Right renal pelvis (tissue), 4 donors: Measurements from ENCODE around the gene LETM1. TPM values are rescaled to one million over a fixed set of nuclear protein-coding genes. Genes with fewer than 3 reads are reported as not detected.

Experiments
- DNase-seq, 4 donors: peaks; one replicate each; pipeline ENCODE4 v3.0.0-alpha.2; 2013; ENCODE audit warnings: low read depth in 4 of 4, low spot score in 3 of 4, missing footprints in 1 of 4
- polyA plus RNA-seq, 4 donors: library from polyadenylated mRNA; unstranded; fragments of 120-200 nt; gene quantifications; one replicate each; pipeline ENCODE4 v1.2.1, GENCODE V29; 2013; ENCODE audit not compliant: insufficient read length in 4 of 4

Gene LETM1
- polyA plus RNA-seq, 4 donors, result 18.1 to 25.2 (median 19.9) TPM

DNA sequence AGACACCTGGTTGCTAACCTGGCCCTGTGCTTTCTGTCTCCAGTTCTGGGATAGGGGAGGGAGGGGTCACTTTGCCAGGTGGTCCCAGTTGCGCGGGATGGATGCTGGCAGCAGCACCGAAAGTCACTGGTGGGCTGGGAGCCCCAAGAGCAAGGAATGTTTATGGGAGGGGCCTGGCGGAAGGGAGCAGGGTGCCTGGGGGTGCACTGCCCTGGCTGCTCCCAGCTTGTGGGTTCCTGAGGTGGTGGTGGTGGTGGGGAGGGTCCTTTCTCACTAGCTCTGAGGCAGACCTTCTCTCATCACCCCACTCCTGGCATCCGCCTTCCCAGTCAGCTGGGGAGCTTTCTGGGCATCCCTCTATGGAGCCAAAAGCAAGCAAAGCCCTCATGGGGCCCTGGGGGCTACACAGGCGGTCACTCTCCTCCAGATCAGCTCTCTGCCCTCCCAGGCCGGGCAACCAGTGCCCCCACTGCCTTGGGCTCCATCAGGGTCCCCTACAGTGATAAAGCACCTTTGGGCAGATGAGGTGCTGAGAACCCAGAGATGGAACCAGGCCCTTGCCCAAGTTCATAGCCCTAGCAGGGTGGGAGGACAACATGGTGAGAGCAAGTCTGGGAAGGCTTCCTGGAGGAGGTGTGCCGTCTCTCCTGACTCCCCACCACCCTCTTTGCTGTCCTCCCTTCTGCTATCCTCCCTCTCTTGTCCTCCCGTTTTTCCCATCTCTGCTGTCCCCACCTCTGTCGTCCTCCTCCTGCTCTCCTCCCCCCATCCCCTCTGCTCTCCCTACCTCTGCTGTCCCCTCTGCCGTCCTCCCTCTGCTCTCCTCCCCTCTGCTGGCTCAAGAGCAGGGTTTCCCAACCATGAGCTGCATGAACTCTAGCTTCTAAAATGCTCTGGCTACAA is 46.9 kb downstream of the LETM1 start:
- no peak for DNase-seq

DNA sequence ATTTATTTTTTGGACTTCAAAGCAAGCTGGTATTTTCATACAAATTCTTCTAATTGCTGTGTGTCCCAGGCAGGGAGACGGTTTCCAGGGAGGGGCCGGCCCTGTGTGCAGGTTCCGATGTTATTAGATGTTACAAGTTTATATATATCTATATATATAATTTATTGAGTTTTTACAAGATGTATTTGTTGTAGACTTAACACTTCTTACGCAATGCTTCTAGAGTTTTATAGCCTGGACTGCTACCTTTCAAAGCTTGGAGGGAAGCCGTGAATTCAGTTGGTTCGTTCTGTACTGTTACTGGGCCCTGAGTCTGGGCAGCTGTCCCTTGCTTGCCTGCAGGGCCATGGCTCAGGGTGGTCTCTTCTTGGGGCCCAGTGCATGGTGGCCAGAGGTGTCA is 47.6 kb downstream of the LETM1 start:
- DNase-seq, result no peak

DNA sequence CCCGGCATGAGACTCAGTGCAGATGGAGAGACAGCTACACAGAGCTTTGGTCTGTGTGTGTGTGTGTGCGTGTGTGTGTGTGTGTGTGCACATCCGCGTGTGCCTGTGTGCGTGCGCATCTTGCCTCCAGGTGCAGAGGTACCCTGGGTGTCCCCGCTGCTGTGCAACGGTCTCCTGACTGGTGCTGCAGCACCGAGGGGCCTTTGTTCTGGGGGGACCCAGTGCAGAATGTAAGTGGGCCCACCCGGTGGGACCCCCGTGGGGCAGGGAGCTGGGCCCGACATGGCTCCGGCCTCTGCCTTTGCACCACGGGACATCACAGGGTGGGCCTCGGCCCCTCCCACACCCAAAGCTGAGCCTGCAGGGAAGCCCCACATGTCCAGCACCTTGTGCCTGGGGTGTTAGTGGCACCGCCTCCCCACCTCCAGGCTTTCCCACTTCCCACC is 48.6 kb downstream of the LETM1 start:
- DNase-seq, result no peak

DNA sequence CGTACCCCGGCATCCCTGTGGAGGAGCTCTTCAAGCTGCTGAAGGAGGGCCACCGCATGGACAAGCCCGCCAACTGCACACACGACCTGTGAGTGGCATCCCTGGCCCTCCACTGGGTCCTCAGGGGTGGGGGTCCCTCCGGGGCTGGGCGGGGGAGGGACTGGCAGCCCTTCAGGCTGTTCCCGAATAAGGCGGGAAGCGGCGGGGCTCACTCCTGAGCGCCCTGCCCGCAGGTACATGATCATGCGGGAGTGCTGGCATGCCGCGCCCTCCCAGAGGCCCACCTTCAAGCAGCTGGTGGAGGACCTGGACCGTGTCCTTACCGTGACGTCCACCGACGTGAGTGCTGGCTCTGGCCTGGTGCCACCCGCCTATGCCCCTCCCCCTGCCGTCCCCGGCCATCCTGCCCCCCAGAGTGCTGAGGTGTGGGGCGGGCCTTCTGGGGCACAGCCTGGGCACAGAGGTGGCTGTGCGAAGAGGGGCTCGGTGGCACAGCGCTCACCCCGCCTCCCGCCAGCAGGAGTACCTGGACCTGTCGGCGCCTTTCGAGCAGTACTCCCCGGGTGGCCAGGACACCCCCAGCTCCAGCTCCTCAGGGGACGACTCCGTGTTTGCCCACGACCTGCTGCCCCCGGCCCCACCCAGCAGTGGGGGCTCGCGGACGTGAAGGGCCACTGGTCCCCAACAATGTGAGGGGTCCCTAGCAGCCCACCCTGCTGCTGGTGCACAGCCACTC is 49.2 kb downstream of the LETM1 start:
- no peak for DNase-seq

DNA sequence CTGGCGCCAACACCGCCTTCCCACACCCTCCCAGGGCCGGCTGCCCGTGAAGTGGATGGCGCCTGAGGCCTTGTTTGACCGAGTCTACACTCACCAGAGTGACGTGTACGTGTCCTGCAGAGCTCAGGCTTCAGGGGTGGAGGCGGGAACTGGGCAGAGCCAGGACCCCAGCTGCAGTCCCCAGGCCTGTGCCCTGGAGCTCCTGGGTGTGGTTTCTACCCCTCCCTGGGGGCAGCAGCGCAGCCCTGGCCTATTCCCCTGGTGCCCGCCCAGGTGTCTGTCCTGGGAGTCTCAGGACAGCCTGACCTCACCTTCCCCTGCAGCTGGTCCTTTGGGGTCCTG is 49.8 kb downstream of the LETM1 start:
- no peak for DNase-seq

DNA sequence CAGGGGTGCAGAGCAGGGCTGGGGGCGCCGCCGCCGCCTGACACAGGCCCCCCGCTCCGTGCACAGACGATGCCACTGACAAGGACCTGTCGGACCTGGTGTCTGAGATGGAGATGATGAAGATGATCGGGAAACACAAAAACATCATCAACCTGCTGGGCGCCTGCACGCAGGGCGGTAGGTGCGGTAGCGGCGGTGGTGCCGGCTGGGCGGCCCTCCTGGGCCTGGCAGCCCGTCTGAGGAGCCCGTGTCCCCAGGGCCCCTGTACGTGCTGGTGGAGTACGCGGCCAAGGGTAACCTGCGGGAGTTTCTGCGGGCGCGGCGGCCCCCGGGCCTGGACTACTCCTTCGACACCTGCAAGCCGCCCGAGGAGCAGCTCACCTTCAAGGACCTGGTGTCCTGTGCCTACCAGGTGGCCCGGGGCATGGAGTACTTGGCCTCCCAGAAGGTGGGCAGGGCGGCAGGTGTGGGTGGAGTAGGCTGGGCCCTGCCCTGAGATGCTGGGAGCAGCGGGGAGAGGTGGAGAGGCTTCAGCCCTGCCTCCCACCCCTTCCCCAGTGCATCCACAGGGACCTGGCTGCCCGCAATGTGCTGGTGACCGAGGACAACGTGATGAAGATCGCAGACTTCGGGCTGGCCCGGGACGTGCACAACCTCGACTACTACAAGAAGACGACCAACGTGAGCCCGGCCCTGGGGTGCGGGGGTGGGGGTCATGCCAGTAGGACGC is 50.3 kb downstream of the LETM1 start:
- DNase-seq, result no peak

DNA sequence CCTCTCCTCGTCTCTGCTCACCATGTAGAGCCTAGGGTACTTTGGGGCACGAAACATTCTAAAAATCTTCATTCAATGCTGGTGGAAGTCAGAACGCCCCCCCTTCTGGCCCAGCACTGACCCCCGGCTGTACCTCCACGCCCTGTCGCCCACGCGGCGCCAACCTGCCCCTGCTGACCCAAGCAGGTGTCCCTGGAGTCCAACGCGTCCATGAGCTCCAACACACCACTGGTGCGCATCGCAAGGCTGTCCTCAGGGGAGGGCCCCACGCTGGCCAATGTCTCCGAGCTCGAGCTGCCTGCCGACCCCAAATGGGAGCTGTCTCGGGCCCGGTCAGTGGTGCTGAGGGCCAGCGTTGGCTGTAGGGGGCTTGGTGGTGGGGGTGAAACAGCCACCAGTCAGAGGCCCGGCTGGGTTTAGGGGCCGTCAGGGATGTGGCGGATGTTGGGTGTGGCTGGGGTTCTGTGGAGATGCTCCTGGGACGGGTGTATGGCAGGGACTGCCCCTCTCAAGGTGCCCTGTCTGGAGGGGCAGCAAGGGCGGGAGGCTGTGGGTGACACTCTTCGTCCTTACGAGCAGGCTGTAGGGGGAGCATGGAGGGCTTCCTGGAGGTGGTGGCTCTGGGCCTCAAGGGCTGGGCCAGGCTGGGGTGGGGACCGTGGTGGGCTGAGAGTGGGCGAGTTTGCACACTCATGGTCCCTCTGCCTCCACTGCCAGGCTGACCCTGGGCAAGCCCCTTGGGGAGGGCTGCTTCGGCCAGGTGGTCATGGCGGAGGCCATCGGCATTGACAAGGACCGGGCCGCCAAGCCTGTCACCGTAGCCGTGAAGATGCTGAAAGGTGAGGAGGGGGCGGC is 51.1 kb downstream of the LETM1 start:
- no peak for DNase-seq

DNA sequence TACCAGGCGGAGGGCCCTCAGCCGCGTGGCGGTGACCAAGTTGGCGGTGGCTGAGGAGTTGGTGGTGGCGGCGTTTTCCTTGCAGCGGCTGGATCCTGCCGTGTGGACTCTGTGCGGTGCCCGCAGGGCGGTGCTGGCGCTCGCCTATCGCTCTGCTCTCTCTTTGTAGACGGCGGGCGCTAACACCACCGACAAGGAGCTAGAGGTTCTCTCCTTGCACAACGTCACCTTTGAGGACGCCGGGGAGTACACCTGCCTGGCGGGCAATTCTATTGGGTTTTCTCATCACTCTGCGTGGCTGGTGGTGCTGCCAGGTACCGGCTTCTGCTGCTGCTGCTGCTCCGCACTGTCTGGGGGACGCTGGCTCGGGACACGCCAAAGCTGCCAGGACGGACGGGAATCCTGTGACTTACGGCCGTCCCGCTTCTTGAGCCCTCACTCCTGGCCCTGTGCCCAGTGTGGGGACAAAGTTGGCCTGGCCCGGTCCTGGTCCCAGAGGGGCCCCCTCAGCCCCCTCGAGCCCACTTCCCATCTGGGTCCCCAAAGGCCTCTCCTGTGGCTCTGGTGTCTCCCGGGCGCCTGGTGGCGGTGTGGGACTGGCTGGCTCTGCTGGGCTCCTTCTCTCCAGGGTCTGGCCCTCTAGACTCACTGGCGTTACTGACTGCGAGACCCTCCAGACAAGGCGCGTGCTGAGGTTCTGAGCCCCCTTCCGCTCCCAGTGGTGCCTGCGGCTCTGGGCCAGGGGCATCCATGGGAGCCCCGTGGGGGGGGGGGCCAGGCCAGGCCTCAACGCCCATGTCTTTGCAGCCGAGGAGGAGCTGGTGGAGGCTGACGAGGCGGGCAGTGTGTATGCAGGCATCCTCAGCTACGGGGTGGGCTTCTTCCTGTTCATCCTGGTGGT is 52.2 kb downstream of the LETM1 start:
- no peak for DNase-seq

DNA sequence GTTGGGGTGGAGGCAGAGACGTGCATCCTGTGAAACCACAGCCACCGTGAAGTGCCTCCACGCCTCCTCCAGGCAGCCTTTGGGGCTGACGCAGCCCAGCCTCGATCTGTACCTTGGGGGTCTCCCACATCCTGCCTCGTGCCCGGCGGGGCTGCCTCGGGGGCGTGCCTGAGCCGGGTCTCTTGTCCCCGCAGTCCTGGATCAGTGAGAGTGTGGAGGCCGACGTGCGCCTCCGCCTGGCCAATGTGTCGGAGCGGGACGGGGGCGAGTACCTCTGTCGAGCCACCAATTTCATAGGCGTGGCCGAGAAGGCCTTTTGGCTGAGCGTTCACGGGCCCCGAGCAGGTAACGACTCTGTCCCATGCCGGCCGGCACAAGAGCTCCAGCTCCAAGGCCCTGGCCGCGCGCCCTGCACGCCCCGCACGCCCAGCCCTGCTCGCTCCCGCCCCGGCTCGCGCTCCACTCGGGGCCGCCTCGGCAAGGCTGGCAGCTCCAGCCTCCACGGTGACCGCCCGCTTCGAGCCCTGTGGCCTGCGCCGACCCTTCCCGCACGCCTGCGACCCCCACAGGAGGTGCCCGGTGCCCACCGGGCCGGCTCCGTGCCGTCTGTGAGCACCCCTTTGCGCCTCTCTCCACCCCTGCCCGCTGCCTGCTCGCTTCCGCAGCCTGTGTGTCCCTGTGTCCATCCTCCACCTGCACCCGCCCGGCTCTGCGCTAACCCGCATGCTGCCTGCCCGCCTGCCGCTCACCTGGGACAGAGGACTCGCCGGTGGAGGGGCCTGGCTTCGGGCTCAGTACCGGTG is 53.0 kb downstream of the LETM1 start:
- no peak for DNase-seq

DNA sequence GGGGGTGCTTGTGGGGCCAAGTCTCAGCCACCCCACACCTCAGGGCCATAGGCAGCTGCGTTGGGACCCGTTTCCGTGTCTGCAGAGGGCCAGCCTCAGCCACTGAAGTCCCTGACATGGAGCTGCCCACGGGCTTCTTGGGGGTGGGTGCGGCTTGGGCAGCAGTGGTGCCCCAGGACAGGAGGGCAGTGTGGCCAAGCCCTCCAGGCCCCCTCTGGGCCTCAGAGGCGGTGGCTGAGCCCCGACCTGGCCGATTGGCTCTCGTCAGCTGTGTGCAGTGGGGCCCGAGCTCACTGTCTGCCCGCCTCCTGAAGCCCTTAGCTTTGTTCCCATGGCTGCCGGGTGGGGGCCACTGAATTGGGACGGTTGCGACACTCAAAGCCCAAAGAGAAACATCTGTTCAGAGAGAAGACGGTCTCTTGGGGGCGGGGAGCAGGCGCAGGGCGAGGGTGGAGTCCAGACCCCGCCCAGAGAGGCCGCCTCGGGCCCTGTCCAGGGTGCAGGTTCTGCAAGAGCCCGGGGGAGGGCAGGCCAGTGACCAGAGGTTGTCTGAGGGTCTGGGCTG is 53.7 kb downstream of the LETM1 start:
- DNase-seq, result no peak

DNA sequence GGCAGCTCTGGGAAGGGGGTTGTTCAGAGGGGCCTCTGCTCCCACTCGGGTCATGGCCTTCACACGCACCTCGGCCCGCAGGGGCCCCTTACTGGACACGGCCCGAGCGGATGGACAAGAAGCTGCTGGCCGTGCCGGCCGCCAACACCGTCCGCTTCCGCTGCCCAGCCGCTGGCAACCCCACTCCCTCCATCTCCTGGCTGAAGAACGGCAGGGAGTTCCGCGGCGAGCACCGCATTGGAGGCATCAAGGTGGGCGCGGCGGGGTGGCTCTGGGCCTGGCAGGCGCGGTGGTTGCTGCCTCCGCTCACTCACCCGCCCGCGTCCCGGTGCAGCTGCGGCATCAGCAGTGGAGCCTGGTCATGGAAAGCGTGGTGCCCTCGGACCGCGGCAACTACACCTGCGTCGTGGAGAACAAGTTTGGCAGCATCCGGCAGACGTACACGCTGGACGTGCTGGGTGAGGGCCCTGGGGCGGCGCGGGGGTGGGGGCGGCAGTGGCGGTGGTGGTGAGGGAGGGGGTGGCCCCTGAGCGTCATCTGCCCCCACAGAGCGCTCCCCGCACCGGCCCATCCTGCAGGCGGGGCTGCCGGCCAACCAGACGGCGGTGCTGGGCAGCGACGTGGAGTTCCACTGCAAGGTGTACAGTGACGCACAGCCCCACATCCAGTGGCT is 54.5 kb downstream of the LETM1 start:
- DNase-seq, result no peak

DNA sequence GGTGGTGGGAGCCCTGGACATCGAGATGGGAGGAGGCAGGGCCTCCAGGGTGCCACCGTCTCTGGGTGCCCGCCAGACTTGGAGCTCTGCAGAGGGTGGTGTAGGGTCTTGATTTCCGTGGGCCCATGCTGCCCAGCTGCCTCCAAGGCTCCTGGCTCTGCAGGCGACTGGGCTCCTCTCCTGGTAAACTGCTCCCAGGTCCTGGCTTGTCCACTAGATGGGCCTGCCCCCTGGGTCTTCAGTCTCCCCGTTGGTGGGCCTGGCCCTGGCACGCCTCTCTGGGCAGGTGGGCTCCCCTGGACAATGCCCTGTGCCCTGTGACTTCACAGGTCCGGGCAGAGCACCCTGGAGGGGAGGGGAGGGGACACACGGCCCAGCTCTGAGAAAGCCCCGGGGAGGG is 55.2 kb downstream of the LETM1 start:
- no peak for DNase-seq

DNA sequence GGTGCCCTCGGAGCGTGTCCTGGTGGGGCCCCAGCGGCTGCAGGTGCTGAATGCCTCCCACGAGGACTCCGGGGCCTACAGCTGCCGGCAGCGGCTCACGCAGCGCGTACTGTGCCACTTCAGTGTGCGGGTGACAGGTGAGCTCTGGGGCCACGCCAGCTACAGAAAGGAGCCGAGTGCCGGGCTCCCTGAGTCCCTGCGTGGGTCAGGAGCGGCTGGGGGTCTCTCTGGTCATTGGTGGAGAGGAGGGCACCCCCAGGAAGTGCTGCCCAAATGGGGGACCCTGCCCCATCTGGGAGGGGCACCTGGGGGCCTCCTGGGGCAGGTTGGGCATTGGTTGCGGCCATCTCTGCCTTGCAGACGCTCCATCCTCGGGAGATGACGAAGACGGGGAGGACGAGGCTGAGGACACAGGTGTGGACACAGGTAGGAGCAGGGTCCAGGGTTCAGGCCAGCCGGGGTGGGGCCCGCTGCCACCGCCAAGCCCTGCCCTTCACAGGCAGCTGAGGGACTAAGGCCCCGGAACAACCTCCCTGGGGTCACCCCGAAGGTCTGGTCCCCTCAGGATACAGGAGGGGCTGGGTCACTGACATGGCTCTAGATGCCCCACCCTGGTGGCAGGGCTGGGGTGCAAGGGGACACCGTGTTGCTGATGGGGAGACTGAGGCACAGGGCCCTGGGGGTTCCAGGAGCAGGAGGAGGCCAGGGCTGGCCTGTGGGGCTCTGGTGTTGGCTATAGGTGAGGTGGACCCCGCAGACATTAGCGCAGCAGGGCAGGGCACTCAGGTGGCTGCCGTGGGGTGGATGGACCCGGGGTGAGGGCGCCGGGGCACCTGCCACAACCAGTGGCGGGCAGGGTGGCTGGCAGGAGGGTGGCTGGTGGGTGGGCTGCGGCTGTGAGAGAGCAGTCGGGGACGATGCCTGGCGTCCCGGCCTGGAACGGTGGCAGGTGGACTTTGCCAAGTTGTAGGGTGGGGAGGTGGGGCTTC is 56.3 kb downstream of the LETM1 start:
- no peak for DNase-seq

DNA sequence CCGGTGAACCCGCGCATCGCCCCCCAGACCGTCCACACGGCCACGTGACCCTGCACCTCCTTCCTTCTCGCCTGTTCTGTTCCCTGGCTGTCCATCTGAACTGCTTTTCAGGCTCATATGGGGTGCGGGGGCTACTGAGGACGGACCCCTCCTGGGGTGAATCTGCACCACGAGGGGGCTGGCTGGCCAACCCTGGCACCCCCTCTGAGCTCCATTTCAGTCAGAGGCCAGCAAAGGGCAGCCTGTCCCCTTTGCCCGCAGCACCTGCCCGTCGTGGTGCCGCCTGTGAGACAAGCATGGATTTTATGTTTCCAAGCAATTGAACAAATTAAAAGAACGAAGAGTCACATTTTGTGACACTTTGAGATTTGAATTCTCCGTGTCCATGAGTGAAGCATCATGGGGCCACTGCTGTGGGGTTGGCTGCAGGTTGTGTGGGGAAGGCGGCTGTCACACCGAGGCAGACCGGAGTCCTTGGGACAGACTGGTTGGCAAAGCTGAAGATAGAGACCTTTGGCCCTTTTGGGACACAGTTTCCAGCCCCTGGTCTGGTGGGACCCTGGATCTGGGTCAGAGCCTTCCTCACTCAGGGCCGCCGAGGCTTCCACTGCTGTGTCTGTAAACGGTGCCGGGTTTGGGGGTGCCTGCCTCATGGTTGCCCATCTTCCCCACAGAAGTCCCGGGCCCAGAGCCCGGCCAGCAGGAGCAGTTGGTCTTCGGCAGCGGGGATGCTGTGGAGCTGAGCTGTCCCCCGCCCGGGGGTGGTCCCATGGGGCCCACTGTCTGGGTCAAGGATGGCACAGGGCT is 57.2 kb downstream of the LETM1 start:
- DNase-seq, result no peak

DNA sequence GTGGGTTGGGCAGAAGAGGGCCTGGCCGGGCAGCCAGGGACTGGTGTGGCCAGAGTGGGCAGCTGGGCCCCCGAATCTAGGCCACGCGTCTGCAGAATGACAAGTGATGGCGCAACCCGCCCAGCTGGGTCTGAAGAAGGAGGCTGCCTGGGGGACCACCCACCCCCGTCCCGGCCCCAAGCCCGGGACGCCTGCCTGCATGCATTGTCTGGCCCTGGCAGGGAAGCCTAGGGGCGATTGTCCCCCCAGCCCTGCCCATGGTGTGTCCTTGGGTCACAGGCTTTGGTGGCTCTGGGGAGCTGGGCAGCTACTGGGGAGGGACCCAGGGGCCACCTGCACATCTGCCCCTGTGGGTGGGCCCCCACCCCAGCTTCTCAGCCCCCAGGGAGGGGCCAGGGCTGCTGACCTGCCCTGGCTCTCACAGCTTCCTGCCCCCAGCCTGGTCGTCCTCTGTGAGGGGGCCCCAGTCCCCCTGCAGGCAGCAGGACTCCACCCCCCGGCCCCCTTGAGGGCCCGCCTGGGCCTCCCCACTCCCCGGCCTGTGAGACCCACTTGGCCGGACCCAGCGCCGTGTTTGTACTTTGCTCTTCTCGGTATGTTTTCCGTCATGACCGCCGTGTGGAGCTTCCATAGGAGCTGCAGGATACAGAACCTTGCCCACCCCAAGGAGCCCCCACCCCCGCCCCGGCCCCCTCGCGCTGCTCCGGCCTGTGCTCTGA is 57.9 kb downstream of the LETM1 start:
- DNase-seq, result no peak
